Measurements from ENCODE around the gene ZNF708.
"Not testable (repeated sequence)": the region's sequence is repeated elsewhere in the genome, so short reads cannot be mapped to it uniquely, and the experiment has no call there.

Gene ZNF708

GRCh38 chr19:21260164-21260847, 68.9 kb downstream of the ZNF708 start:
- no peak for DNase-seq

GRCh38 chr19:21259421-21260124, 69.6 kb downstream of the ZNF708 start:
- DNase-seq = not testable (repeated sequence)

GRCh38 chr19:21256722-21257121, 72.5 kb downstream of the ZNF708 start:
- DNase-seq = no peak
